HepG2 (cell line): ENCODE measurements around the gene TRIM10. TPM values are rescaled to one million over a fixed set of nuclear protein-coding genes. Genes with fewer than 3 reads are reported as not detected.

Experiments used
- KAT8 ChIP-seq: IDR thresholded peaks from 2 replicates; pipeline ENCODE4 v1.6.1; 2016; ENCODE audit warnings: missing genetic modification reagents, missing compliant biosample characterization
- MED13 ChIP-seq: sonication (generic); formaldehyde crosslinking; IDR thresholded peaks from 2 replicates; pipeline ENCODE4 v1.5.0; 2020; ENCODE audit warnings: missing genetic modification reagents
- NR2F6 ChIP-seq, 2 experiments: IDR thresholded peaks; 2 replicates each; pipeline ENCODE4 v1.6.1; 2016; ENCODE audit warnings: antibody characterized with exemption in 1 of 2, mild to moderate bottlenecking in 1 of 2
- PAF1 ChIP-seq: IDR thresholded peaks from 2 replicates; pipeline ENCODE4 v1.6.1; 2016; ENCODE audit warnings: missing genetic modification reagents, missing compliant biosample characterization
- PATZ1 ChIP-seq: sonication (generic); formaldehyde crosslinking; IDR thresholded peaks from 2 replicates; pipeline ENCODE4 v1.4.0; 2020; ENCODE audit warnings: missing genetic modification reagents
- SAP130 ChIP-seq: IDR thresholded peaks from 2 replicates; pipeline ENCODE4 v1.6.1; 2016; ENCODE audit warnings: low read depth
- TBX2 ChIP-seq: sonication (generic); formaldehyde crosslinking; IDR thresholded peaks from 2 replicates; pipeline ENCODE4 v1.5.0; 2020; ENCODE audit warnings: missing genetic modification reagents, mild to moderate bottlenecking, borderline replicate concordance
- TEAD3 ChIP-seq: optimal IDR thresholded peaks from 2 replicates; pipeline ENCODE3; 2016; ENCODE audit warnings: borderline replicate concordance
- UBTF ChIP-seq: sonication (generic); formaldehyde crosslinking; IDR thresholded peaks from 2 replicates; pipeline ENCODE4 v1.4.0; 2020; ENCODE audit warnings: mild to moderate bottlenecking, missing genetic modification reagents
- ZBTB10 ChIP-seq: sonication (generic); formaldehyde crosslinking; IDR thresholded peaks from 2 replicates; pipeline ENCODE4 v1.4.0; 2020; ENCODE audit warnings: missing genetic modification reagents, borderline replicate concordance
- ZNF253 ChIP-seq: sonication (generic); formaldehyde crosslinking; IDR thresholded peaks from 2 replicates; pipeline ENCODE4 v1.8.0; 2022; ENCODE audit warnings: mild to moderate bottlenecking, missing genetic modification reagents, borderline replicate concordance
- ZNF30 ChIP-seq: sonication (generic); formaldehyde crosslinking; IDR thresholded peaks from 2 replicates; pipeline ENCODE4 v1.5.0; 2020; ENCODE audit warnings: mild to moderate bottlenecking, missing genetic modification reagents
- ZNF513 ChIP-seq: sonication (generic); formaldehyde crosslinking; conservative IDR thresholded peaks from 2 replicates; pipeline ENCODE4 v1.5.0; 2020; ENCODE audit warnings: missing genetic modification reagents
- polyA plus RNA-seq, 8 experiments: library from polyadenylated mRNA; depleted of rRNA in 3 of 8; stranded (reverse) in 7 of 8; unstranded in 1 of 8; fragments of >200 nt; fragmentation: Illumina TruSeq in 4 of 8; extraction: Trizol in 4 of 8; gene quantifications; 2 replicates each; pipeline versions ENCODE4 v1.2.1 to v1.2.3, GENCODE V29; 2011 to 2016; ENCODE audit warnings: low read depth in 4 of 8, missing spikeins in 1 of 8, mixed read lengths in 1 of 8; ENCODE audit not compliant: insufficient read depth in 1 of 8
- total RNA-seq, 5 experiments: library from RNA; depleted of rRNA; stranded (reverse); fragments of >200 nt; fragmentation: Illumina TruSeq; extraction: Trizol; gene quantifications; 2 replicates each; pipeline ENCODE4 v1.2.3, GENCODE V29; 2016; ENCODE audit warnings: low read depth in 1 of 5
- TF ChIP-seq, protein P1 (sequence below): sonication (generic); formaldehyde crosslinking; IDR thresholded peaks from 2 replicates; pipeline ENCODE4 v1.5.1; 2020; ENCODE audit warnings: mild to moderate bottlenecking, missing genetic modification reagents, borderline replicate concordance

TRIM10 gene
- total and polyA plus RNA-seq, 2 of the 13 experiments (the other 11 are each of a cell fraction or from before 2014, with no cell fraction given): 4.1 to 6.8 TPM

GRCh38 chr6:30135757-30136156 lies 25.3 kb downstream of the TRIM10 start, which contains the start of gene TRIM40 (continued):
- TF ChIP-seq ZNF513 (CRISPR knock-in tag) (no peak), ZNF30 (CRISPR knock-in tag) (no peak), TEAD3 (CRISPR knock-in tag) (no peak), PAF1 (no peak), ZNF253 (CRISPR knock-in tag) (0 out of 2 replicates have a peak, but pooled peaks have one; percentile 39), MED13 (CRISPR knock-in tag) (no peak), ZBTB10 (CRISPR knock-in tag) (peak; percentile 92; the same call in 1 of the 2 replicates), KAT8 (0 out of 2 replicates have a peak, but pooled peaks have one; percentile 20), NR2F6 (IDR thresholded peaks at IDR 0.05) (no peak; the same call in 1 of the 2 replicates), NR2F6 (CRISPR knock-in tag; IDR thresholded peaks at IDR 0.05) (peak; percentile 39; the same call in 1 of the 2 replicates), SAP130 (CRISPR knock-in tag) (peak; percentile 48; the same call in 1 of the 2 replicates), UBTF (CRISPR knock-in tag) (0 out of 2 replicates have a peak, but pooled peaks have one; percentile 21), TBX2 (CRISPR knock-in tag) (0 out of 2 replicates have a peak, but pooled peaks have one; percentile 32), PATZ1 (CRISPR knock-in tag) (peak; percentile 36; the same call in 1 of the 2 replicates)
- TF ChIP-seq, protein P1, sequence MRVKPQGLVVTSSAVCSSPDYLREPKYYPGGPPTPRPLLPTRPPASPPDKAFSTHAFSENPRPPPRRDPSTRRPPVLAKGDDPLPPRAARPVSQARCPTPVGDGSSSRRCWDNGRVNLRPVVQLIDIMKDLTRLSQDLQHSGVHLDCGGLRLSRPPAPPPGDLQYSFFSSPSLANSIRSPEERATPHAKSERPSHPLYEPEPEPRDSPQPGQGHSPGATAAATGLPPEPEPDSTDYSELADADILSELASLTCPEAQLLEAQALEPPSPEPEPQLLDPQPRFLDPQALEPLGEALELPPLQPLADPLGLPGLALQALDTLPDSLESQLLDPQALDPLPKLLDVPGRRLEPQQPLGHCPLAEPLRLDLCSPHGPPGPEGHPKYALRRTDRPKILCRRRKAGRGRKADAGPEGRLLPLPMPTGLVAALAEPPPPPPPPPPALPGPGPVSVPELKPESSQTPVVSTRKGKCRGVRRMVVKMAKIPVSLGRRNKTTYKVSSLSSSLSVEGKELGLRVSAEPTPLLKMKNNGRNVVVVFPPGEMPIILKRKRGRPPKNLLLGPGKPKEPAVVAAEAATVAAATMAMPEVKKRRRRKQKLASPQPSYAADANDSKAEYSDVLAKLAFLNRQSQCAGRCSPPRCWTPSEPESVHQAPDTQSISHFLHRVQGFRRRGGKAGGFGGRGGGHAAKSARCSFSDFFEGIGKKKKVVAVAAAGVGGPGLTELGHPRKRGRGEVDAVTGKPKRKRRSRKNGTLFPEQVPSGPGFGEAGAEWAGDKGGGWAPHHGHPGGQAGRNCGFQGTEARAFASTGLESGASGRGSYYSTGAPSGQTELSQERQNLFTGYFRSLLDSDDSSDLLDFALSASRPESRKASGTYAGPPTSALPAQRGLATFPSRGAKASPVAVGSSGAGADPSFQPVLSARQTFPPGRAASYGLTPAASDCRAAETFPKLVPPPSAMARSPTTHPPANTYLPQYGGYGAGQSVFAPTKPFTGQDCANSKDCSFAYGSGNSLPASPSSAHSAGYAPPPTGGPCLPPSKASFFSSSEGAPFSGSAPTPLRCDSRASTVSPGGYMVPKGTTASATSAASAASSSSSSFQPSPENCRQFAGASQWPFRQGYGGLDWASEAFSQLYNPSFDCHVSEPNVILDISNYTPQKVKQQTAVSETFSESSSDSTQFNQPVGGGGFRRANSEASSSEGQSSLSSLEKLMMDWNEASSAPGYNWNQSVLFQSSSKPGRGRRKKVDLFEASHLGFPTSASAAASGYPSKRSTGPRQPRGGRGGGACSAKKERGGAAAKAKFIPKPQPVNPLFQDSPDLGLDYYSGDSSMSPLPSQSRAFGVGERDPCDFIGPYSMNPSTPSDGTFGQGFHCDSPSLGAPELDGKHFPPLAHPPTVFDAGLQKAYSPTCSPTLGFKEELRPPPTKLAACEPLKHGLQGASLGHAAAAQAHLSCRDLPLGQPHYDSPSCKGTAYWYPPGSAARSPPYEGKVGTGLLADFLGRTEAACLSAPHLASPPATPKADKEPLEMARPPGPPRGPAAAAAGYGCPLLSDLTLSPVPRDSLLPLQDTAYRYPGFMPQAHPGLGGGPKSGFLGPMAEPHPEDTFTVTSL (CRISPR knock-in tag): 0 out of 2 replicates have a peak, but pooled peaks have one; percentile 22
